GM19372 (cell line): Measurements from ENCODE around the gene MDGA2.
"Not testable (repeated sequence)": the region's sequence is repeated elsewhere in the genome, so short reads cannot be mapped to it uniquely, and the experiment has no call there.

Source experiments
- ATAC-seq: cut with Tn5 transposase; IDR thresholded peaks from one replicate; pipeline ENCODE4 v1.9.1; 2021; ENCODE audit warnings: mild to moderate bottlenecking, low read depth, moderate library complexity; ENCODE audit not compliant: unreplicated experiment

MDGA2 gene

GRCh38 chr14:47179906-47180305, 495.5 kb downstream of the MDGA2 start:
- no peak for ATAC-seq

GRCh38 chr14:47171896-47172295, 503.5 kb downstream of the MDGA2 start:
- ATAC-seq = not testable (repeated sequence)

DNA sequence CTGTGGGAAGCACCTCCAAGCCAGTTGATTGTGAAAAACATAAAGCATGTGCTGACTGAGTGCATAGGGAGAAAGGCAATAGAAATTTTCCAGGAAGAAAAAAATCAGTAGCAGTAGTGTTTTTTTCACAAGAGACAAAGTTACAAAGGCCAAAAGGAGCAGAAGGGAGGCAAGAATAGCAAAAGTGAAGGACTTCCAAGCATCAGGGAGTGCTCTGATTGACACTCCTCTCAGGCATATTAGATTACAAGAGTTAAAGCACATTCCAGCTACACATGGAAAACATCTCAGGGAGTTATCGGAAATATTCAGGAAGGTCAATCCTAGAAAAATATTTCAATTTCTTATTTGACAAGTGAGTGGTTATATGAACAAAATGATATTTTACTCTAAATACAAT, 508.0 kb downstream of the MDGA2 start:
- ATAC-seq = no peak

GRCh38 chr14:47155395-47155794, 520.0 kb downstream of the MDGA2 start:
- no peak for ATAC-seq

DNA sequence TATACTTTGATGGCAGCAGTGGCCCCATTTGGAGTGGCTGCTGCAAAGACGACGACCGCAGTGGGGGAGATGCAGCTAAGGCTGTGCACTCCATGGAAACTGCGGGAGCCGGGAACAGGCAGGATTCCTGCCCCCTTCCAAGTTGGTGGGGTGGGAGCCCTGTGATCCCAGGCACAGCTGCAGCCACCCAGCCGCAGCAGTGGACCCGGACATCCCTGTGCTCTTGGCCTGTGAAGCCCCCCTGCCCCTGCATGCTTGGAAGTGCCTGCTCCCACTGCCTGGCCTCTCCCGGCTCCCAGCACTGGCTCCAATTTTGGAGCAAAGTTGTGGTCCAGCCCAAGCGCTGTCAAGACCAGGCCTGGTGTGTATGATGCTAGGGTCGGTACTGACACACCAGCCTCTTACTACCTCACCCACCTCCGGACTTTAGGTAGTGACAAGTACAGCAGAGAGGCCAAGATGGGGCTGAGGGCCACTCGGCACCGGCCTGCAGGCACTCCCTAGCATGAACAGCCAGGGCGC, 521.1 kb downstream of the MDGA2 start:
- no peak for ATAC-seq

- ATAC-seq = no peak
Observed at GRCh38 chr14:47153746-47154145, 521.7 kb downstream of the MDGA2 start.

GRCh38 chr14:47150267-47150666, 525.1 kb downstream of the MDGA2 start:
- ATAC-seq = no peak

- no peak for ATAC-seq
Observed at GRCh38 chr14:47149326-47149725, 526.1 kb downstream of the MDGA2 start.

DNA sequence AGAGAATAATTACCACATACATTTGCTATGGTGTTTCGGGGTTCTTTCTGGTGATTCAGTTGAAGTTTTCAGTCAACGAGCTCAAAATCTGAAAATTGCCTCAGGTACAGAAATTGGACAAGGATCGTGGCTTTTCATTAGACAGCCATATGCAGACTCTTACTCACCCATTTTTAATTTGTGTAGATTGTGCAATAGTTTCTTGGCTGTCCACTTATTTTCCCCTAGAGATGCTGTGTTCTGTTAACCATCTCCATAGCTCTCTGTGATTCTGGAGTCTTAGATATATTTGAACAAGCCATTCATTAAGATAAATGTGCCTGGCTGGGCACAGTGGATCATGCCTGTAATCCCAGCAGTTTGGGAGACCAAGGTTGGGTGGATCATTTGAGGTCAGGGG, 526.7 kb downstream of the MDGA2 start:
- no peak for ATAC-seq

DNA sequence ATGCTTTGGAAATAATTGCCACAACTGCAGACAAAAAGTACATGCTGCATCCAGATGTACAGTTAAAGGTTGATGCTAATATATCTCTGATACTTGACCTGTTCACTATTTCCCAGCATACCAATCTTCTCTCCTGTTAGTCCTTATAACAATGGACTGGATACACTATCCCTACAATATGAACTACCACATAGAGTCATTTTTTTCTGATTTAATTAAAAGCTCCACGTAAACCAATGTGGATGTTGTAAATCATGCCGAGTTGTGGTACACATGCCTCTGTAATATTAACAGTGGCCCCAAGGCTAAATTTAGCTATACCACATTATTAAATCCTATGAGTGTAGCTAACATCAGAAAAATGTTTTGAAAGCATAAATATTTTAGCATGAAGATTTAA, 554.8 kb downstream of the MDGA2 start:
- ATAC-seq = no peak

- ATAC-seq = no peak
Observed at GRCh38 chr14:47103771-47104170, 571.6 kb downstream of the MDGA2 start.

DNA sequence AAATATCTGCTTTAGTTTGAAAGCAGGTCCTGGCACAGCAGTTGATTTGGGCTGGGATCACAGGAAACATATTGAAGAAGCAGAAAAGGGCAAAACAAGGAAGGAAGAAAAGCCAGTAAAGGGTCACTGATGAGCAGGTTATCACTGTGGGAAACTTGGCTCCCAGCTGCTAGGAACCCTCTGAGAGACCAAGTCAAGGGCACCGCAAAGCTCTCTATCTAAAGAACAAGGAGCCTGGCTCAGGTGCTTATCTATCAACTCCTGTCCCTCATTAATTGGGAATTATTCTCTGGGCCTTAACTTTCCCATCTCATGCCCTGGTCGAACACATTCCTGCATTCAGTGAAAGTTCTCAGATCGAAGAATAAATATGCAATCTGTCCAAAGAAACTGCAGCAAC, 572.9 kb downstream of the MDGA2 start:
- ATAC-seq = no peak

DNA sequence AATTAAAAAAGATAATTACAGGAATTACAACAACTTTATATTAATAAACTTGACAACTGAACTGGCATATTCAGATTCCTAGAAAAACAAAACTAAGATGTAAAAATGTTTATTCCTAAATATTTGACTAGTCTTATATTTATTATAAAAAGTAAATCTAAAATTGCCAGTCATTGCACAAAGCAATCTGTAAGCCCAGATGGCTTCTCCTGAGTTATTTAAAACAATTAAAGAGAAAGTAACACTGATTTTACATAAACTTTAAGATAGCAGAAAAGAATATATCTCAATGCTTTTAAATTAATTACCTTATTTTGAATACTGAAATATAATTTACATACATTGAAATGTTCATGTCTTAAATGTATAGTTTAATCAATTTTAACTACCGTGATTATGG, 589.7 kb downstream of the MDGA2 start:
- no peak for ATAC-seq

GRCh38 chr14:47065326-47065725, 610.1 kb downstream of the MDGA2 start:
- no peak for ATAC-seq

- no peak for ATAC-seq
Observed at GRCh38 chr14:47060050-47060449, 615.4 kb downstream of the MDGA2 start.

DNA sequence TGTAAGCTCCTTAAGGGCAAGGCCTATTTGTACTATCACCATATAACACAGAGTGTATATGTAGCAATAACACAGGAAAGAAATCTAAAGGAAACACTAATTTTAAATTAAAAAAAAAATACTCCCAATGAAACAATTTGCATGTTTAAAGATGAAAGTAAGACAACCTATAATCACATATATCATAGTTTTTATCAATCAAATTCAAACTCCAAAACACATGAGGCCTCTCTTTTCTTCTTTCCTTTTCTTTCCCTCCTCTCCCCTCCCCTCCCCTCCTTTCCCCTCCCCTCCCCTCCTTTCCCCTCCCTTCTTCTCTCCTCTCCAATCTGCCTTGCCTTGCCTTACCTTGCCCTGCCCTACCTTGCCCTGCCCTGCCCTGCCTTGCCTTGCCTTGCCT, 618.0 kb downstream of the MDGA2 start:
- no peak for ATAC-seq

- ATAC-seq = no peak
Observed at GRCh38 chr14:47044841-47045240, 630.6 kb downstream of the MDGA2 start.

DNA sequence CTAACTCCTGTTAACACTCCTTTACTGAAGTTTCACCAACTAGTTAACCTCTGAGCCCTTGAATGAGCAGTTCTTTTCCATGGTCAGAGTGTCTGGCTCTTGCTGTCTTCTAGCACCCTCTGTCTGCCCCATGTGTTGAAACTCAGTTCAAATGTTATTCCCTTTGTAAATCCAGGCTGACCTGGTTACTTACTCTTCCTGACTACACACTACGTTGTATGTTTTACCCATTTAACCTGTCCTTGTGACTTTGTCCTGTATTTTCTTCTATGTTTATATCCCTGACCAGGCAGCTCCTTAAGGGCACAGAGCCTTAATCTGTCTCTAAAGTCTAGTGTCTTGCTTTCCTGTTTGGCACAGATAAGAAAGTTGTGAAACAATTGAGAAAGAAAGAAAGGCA, 634.9 kb downstream of the MDGA2 start:
- no peak for ATAC-seq

- ATAC-seq = no peak
Observed at GRCh38 chr14:47039336-47039735, 636.1 kb downstream of the MDGA2 start.

DNA sequence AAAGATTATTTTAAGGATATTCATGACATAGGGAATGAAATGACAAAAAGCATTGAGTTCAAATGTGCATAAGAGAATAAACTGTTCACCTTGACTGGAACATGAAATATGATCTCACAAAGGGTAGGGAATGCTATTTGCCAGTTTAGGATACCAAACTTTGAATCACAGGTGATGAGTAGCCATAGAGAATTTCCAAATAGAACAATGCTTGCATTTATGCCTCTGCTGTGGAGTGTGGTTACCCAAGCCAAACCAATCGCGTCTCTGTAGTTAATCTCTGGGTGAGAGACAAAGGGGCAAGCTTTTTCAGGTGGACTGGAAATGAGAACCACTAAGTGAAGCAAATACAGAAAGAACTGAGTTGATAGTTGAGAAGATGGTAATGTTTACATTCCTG, 652.7 kb downstream of the MDGA2 start:
- ATAC-seq = no peak

DNA sequence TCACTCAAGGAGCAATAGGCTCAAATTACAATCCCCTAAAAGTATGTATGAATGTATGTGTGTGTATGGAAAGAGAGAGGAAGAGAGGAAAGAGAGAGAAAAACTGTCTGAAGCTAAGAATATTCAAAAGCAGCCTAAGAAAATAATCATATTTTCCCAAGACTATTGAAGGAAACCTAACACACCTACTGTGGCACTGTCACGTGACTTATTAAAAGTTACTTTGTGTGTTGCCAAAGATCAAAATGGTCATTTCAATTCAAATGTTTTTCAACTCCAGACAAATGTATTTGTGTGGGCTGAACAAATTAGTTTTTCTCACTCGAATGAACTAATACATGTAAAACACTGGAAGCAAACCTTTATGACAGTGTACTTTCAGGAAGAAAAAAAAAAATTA, 654.9 kb downstream of the MDGA2 start:
- ATAC-seq = no peak

GRCh38 chr14:47012533-47013280, 662.7 kb downstream of the MDGA2 start:
- ATAC-seq = no peak

DNA sequence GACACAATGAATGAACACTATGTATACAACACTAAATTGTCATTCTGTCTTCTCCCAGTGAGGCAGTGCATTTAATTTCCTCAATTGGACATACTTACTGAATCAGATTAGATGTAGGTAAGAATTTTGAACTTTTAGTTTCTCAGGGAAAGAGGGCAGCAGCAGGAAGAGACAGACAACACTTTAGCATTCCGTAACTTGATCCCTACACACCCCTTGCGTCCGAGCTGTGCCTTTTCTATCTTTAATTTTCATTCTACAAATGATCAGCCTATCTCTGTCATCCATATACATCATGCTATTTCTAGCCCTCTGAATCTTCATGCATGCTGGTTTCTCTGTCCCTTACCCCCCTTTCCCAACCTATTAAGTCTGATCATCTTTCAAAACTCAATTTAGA, 665.8 kb downstream of the MDGA2 start:
- ATAC-seq = no peak
